A673 (cell line): ENCODE data around the gene MAPKAP1. TPM values are rescaled to one million over a fixed set of nuclear protein-coding genes. Genes with fewer than 3 reads are reported as not detected.

Experiments used
- BruUV-seq: library from RNA; stranded (reverse); fragments of 400-500 nt; replicated peaks from 2 replicates; lab custom pipeline; 2021; lab: Mats Ljungman, UMichigan
- CTCF ChIA-PET: fragments of 300-600 bp; sonication (Branson Sonifier 250); formaldehyde crosslinking; loops from one replicate; lab custom pipeline; 2022; ENCODE audit warnings: antibody characterized with exemption; lab: Charles Lee
- POLR2A ChIA-PET: fragments of 300-600 bp; sonication (Branson Sonifier 250); formaldehyde crosslinking; loops from one replicate; lab custom pipeline; 2022; ENCODE audit warnings: antibody characterized with exemption; ENCODE audit not compliant: low non-redundant PET; lab: Charles Lee
- DNase-seq: peaks from one replicate; pipeline ENCODE4 v3.0.0-alpha.2; 2015; ENCODE audit warnings: low spot score
- H3K27ac ChIP-seq: fragments of 200-600 bp; sonication (generic); 2 replicates; pipeline ENCODE4 v1.5.1; 2016; ENCODE audit warnings: mixed run types, low read depth, mild to moderate bottlenecking, mixed read lengths, antibody characterized with exemption, low read length; ENCODE audit not compliant: poor library complexity, severe bottlenecking
- H3K27me3 ChIP-seq: fragments of 200-600 bp; sonication (generic); replicated peaks from 2 replicates; pipeline ENCODE4 v1.6.1; 2017; ENCODE audit warnings: mixed run types, low read depth, mild to moderate bottlenecking, mixed read lengths, antibody characterized with exemption, low read length; ENCODE audit not compliant: insufficient read depth, poor library complexity
- H3K36me3 ChIP-seq: fragments of 200-600 bp; sonication (generic); 2 replicates; pipeline ENCODE4 v1.6.1; 2016; ENCODE audit warnings: mixed run types, mild to moderate bottlenecking, mixed read lengths, antibody characterized with exemption, low read length; ENCODE audit not compliant: insufficient read depth, poor library complexity, severe bottlenecking
- H3K4me1 ChIP-seq: fragments of 200-600 bp; sonication (generic); 2 replicates; pipeline ENCODE4 v1.6.1; 2017; ENCODE audit warnings: mixed run types, mild to moderate bottlenecking, mixed read lengths, antibody characterized with exemption, low read length; ENCODE audit not compliant: insufficient read depth, poor library complexity, severe bottlenecking
- H3K4me3 ChIP-seq: fragments of 200-600 bp; sonication (generic); 2 replicates; pipeline ENCODE4 v1.5.1; 2016; ENCODE audit warnings: low read depth, mixed run types, mild to moderate bottlenecking, mixed read lengths, low read length; ENCODE audit not compliant: poor library complexity, severe bottlenecking
- H3K9me3 ChIP-seq: fragments of 200-600 bp; sonication (generic); 2 replicates; pipeline ENCODE4 v1.6.1; 2016; ENCODE audit warnings: mixed run types, low read depth, mild to moderate bottlenecking, mixed read lengths, antibody characterized with exemption, low read length; ENCODE audit not compliant: poor library complexity, severe bottlenecking
- CTCF ChIP-seq: fragments of 300-800, 200-600 bp; sonication (generic); conservative IDR thresholded peaks from 2 replicates; pipeline ENCODE4 v1.5.1; 2017; ENCODE audit warnings: low read depth, mild to moderate bottlenecking, antibody characterized with exemption, low read length, moderate library complexity, mixed read lengths
- EZH2 ChIP-seq: fragments of 200-600 bp; sonication (generic); IDR thresholded peaks from 2 replicates; pipeline ENCODE4 v1.6.1; 2017; ENCODE audit warnings: borderline replicate concordance, low read depth, mild to moderate bottlenecking, mixed read lengths, antibody characterized with exemption, low read length; ENCODE audit not compliant: poor library complexity, severe bottlenecking
- intact Hi-C: fragments of 100-400 bp; cut with micrococcal nuclease; formaldehyde crosslinking; loops from one replicate; pipeline ENCODE4 v1.10.0; 2022; ENCODE audit not compliant: unreplicated experiment
- total RNA-seq: library from RNA; stranded (reverse); gene quantifications from 2 replicates; pipeline ENCODE4 v1.2.3, GENCODE V29; 2021

The MAPKAP1 gene
- total RNA-seq, 1 experiment from 2014 or later: 98.7 TPM

GRCh38 chr9:125425170-125425897 lies 281.7 kb downstream of the MAPKAP1 start:
- TF ChIP-seq CTCF (no peak), EZH2 (no peak)
- CTCF ChIA-PET: no interaction called here
- POLR2A ChIA-PET: no interaction called here
- no peaks in the 10 kb centered on the region for H3K4me1 ChIP-seq
- intact Hi-C loops: no loop called here
- no TSS peak for BruUV-seq
- H3K27ac ChIP-seq: no peak overlapping the region
- no peaks in the 10 kb centered on the region for H3K9me3 ChIP-seq
- H3K27me3 ChIP-seq: no peaks in the 10 kb centered on the region
- no peak for DNase-seq
- H3K36me3 ChIP-seq: no peaks in the 10 kb centered on the region
- no peak overlapping the region for H3K4me3 ChIP-seq

GRCh38 chr9:125423964-125424363 lies 283.0 kb downstream of the MAPKAP1 start:
- no peak for DNase-seq
- H3K4me3 ChIP-seq: no peak overlapping the region
- H3K9me3 ChIP-seq: no peaks in the 10 kb centered on the region
- no peaks in the 10 kb centered on the region for H3K4me1 ChIP-seq
- no peaks in the 10 kb centered on the region for H3K27me3 ChIP-seq
- no peak overlapping the region for H3K27ac ChIP-seq
- intact Hi-C loops: no loop called here
- BruUV-seq: no TSS peak
- H3K36me3 ChIP-seq: no peaks in the 10 kb centered on the region
- ChIA-PET POLR2A (no interaction called here), CTCF (no interaction called here)
- TF ChIP-seq CTCF: no peak
- no peak for TF ChIP-seq EZH2

- DNase-seq: no peak
- ChIA-PET CTCF (interaction anchor here (0.5 kb wide), 1 partner anchor 1132 kb away, joined by 13 read pairs; no protein-coding TSS in a partner anchor), POLR2A (no interaction called here)
- H3K36me3 ChIP-seq: no peaks in the 10 kb centered on the region
- H3K9me3 ChIP-seq: no peaks in the 10 kb centered on the region
- TF ChIP-seq CTCF (no peak), EZH2 (no peak)
- intact Hi-C loops: no loop called here
- no peak overlapping the region for H3K27ac ChIP-seq
- H3K4me1 ChIP-seq: no peaks in the 10 kb centered on the region
- no peak overlapping the region for H3K4me3 ChIP-seq
- no peaks in the 10 kb centered on the region for H3K27me3 ChIP-seq
- no TSS peak for BruUV-seq
Measured at GRCh38 chr9:125422853-125423252, 284.2 kb downstream of the MAPKAP1 start.
